SH-SY5Y (cell line): Measurements from ENCODE around the gene RAB1A.

ENCODE experiments used
- GATA2 ChIP-seq: IDR thresholded peaks from 2 replicates; pipeline ENCODE4 v1.6.1; 2011; ENCODE audit warnings: mild to moderate bottlenecking, low read depth, low read length
- GATA3 ChIP-seq: IDR thresholded peaks from 2 replicates; pipeline ENCODE4 v1.6.1; 2011; ENCODE audit warnings: low read depth, mild to moderate bottlenecking, low read length, moderate library complexity

DNA sequence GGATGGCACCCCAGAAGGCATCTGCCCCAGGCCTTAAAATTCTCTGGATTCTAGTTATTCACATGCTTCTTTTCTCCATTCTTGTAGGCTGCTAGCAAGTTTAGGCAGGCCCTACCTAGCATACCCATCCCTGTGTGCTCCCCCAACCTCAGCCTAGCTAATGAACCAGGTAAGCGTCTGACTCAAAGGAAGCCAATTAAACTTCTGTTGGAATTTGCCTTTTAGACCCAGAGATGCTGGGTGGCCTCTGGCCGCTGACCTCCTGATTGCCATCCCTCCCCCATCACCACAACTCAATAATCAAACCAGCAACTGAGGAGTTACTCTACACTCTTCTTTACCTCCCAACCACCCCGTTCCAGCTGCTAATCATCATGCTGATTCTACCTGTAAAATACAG is 92.7 kb downstream of the RAB1A start:
- TF ChIP-seq GATA2 (no peak), GATA3 (no peak)
